HFFc6 (cell line): ENCODE measurements around the gene CHST13. TPM values are rescaled to one million over a fixed set of nuclear protein-coding genes. Genes with fewer than 3 reads are reported as not detected.
"Not testable (repeated sequence)": the region's sequence is repeated elsewhere in the genome, so short reads cannot be mapped to it uniquely, and the experiment has no call there.

Source experiments
- DNase-seq: peaks from one replicate; pipeline ENCODE4 v3.0.0-alpha.2; 2018
- H3K27ac Mint-ChIP-seq: 2 replicates; pipeline ENCODE4 v1.8.0; 2020; ENCODE audit warnings: mild to moderate bottlenecking, mixed read lengths
- H3K27me3 Mint-ChIP-seq: 2 replicates; pipeline ENCODE4 v1.8.0; 2021; ENCODE audit warnings: mild to moderate bottlenecking, moderate library complexity, mixed read lengths; ENCODE audit not compliant: insufficient read depth
- H3K36me3 Mint-ChIP-seq: 2 replicates; pipeline ENCODE4 v1.8.0; 2021; ENCODE audit warnings: low read depth, mixed read lengths
- H3K4me1 Mint-ChIP-seq: 2 replicates; pipeline ENCODE4 v1.8.0; 2020; ENCODE audit warnings: low read depth, mixed read lengths
- H3K4me3 Mint-ChIP-seq: 2 replicates; pipeline ENCODE4 v1.8.0; 2020; ENCODE audit warnings: mild to moderate bottlenecking, moderate library complexity, mixed read lengths
- H3K9me3 Mint-ChIP-seq: 2 replicates; pipeline ENCODE4 v1.8.0; 2020; ENCODE audit warnings: mild to moderate bottlenecking, mixed read lengths
- CTCF ChIP-seq: fragments of 200-600 bp; sonication (generic); IDR thresholded peaks from 2 replicates; pipeline ENCODE4 v1.5.0; 2021; ENCODE audit warnings: antibody characterized with exemption, mild to moderate bottlenecking
- total RNA-seq, 6 experiments: library from RNA; stranded (reverse); fragmentation: NEBNext Ultra II Directional; extraction: Animal tissue kit (Norgen Biotek cat#: 25700); gene quantifications; 2 replicates in 1 of 6; 3 replicates in 5 of 6; pipeline ENCODE4 v1.2.3, GENCODE V29; 2021

Gene CHST13
- total RNA-seq, 6 experiments from 2014 or later, result not detected

- H3K27ac Mint-ChIP-seq, result no peak overlapping the region
- no peaks in the 10 kb centered on the region for H3K36me3 Mint-ChIP-seq
- H3K9me3 Mint-ChIP-seq, result no peaks in the 10 kb centered on the region
- TF ChIP-seq CTCF, result no peak
- DNase-seq, result no peak
- H3K4me3 Mint-ChIP-seq, result no peak overlapping the region
- H3K4me1 Mint-ChIP-seq, result no peaks in the 10 kb centered on the region
- H3K27me3 Mint-ChIP-seq, result peaks cover 25% of the 10 kb centered on the region
Observed at GRCh38 chr3:126581569-126581968, 57.6 kb downstream of the CHST13 start.

- no peak for DNase-seq
- peaks cover 21% of the 10 kb centered on the region for H3K27me3 Mint-ChIP-seq
- H3K27ac Mint-ChIP-seq, result no peak overlapping the region
- no peak overlapping the region for H3K4me3 Mint-ChIP-seq
- no peaks in the 10 kb centered on the region; the same call in 1 of the 2 replicates for H3K9me3 Mint-ChIP-seq
- TF ChIP-seq CTCF, result no peak
- no peaks in the 10 kb centered on the region for H3K36me3 Mint-ChIP-seq
- H3K4me1 Mint-ChIP-seq, result no peaks in the 10 kb centered on the region
Observed at GRCh38 chr3:126582311-126582710, 58.4 kb downstream of the CHST13 start.

- Mint-ChIP-seq H3K36me3 (peaks cover 15% of the 10 kb centered on the region; the same call in 1 of the 2 replicates), H3K27me3 (peaks cover 14% of the 10 kb centered on the region), H3K9me3 (peaks cover 14% of the 10 kb centered on the region)
- H3K27ac Mint-ChIP-seq, H3K4me1 Mint-ChIP-seq, H3K4me3 Mint-ChIP-seq, DNase-seq: not testable (repeated sequence)
Observed at GRCh38 chr3:126591515-126591914, 67.6 kb downstream of the CHST13 start.

Other genes with a start within 250 kb of the CHST13 start
- 1 to 10 TPM in 2 of 6 experiments, under 1 TPM in 4; 0.63 to 1.2 (median 0.81) TPM for gene KLF15, start 166.7 kb upstream of the CHST13 start, total RNA-seq
- gene CFAP100, start 129.2 kb upstream of the CHST13 start, total RNA-seq, result not detected
- 10 to 100 TPM; 11.7 to 14.2 (median 13.5) TPM for gene ZXDC, start 48.3 kb upstream of the CHST13 start, total RNA-seq
- not detected for gene UROC1, start 6.4 kb upstream of the CHST13 start, total RNA-seq
- gene C3orf22, start 34.8 kb downstream of the CHST13 start, total RNA-seq, result not detected
- 1 to 10 TPM; 6.8 to 8.4 (median 7.4) TPM for gene TXNRD3, start 131.0 kb downstream of the CHST13 start, total RNA-seq
- 10 to 100 TPM; 18.6 to 22.9 (median 19.9) TPM for gene CHCHD6, start 180.1 kb downstream of the CHST13 start, total RNA-seq